Esophagus squamous epithelium (tissue), 5 donors: ENCODE results near the gene ATG14. TPM values are rescaled to one million over a fixed set of nuclear protein-coding genes. Genes with fewer than 3 reads are reported as not detected.
A peak's percentile ranks its signal among the peaks of the same experiment; 100 is the strongest.
"Not testable (repeated sequence)": the region's sequence is repeated elsewhere in the genome, so short reads cannot be mapped to it uniquely, and the experiment has no call there.

ENCODE experiments used
- DNase-seq: peaks from one replicate; lab custom pipeline; 2025; lab: John Stamatoyannopoulos, UW
- H3K27ac ChIP-seq, 4 donors: fragments of 200-600 bp; sonication (generic); one replicate each; pipeline ENCODE4 v1.5.1; 2016 to 2019; ENCODE audit warnings: mild to moderate bottlenecking in 1 of 4
- H3K27me3 ChIP-seq, 4 donors: fragments of 200-600 bp; sonication (generic); 1 replicate in 3 of 4; 2 replicates in 1 of 4; pipeline versions ENCODE4 v1.5.1 to v1.6.0; 2017 to 2021; ENCODE audit warnings: antibody characterized with exemption in 1 of 4
- H3K36me3 ChIP-seq, 3 donors: fragments of 200-600 bp; sonication (generic); one replicate each; pipeline ENCODE4 v1.5.1; 2016 to 2019
- H3K4me1 ChIP-seq, 3 donors: fragments of 200-600 bp; sonication (generic); one replicate each; pipeline ENCODE4 v1.5.1; 2017 to 2019
- H3K4me3 ChIP-seq, 4 donors: fragments of 200-600 bp; sonication (generic); 1 replicate in 3 of 4; 2 replicates in 1 of 4; pipeline ENCODE4 v1.5.1; 2016 to 2019; ENCODE audit warnings: mild to moderate bottlenecking in 2 of 4, moderate library complexity in 1 of 4
- H3K9me3 ChIP-seq, 3 donors: fragments of 200-600 bp; sonication (generic); one replicate each; pipeline ENCODE4 v1.5.1; 2016 to 2019
- CTCF ChIP-seq, 6 experiments: fragments of 450-650 bp in 4 of 6; fragments of 200-600 bp in 2 of 6; sonication (generic) in 2 of 6; IDR thresholded peaks; one replicate each; pipeline ENCODE4 v1.5.1; 2016 to 2019; ENCODE audit warnings: antibody characterized with exemption in 6 of 6, mild to moderate bottlenecking in 4 of 6, moderate library complexity in 4 of 6
- POLR2A ChIP-seq, 4 donors: fragments of 450-650 bp; IDR thresholded peaks; one replicate each; pipeline ENCODE4 v1.6.1; 2017; ENCODE audit warnings: antibody characterized with exemption in 4 of 4, mild to moderate bottlenecking in 4 of 4, moderate library complexity in 3 of 4
- WGBS, 2 donors: methylation state at CpG; one replicate each; pipeline ENCODE4 v1.1.5; 2018; 5-methylcytosine and 5-hydroxymethylcytosine counted together
- intact Hi-C: fragments of 100-400 bp; cut with DNase I; formaldehyde crosslinking; loops from one replicate; pipeline ENCODE4 v1.15.0; 2022
- total RNA-seq, 4 donors: library from RNA; depleted of rRNA; stranded (reverse); fragments of >200 nt; gene quantifications; one replicate each; pipeline ENCODE4 v1.1.0, GENCODE V29; 2016
- donor health status: DM: yes; HTN: yes; CAD: no.

Gene ATG14
- total RNA-seq, 4 donors from 2014 or later, result 4.6 to 12.8 (median 7.5) TPM

- WGBS, 2 donors, result 26 to 45% methylated on average over 4 of the region's 4 CpGs
- Histone ChIP-seq H3K4me3 (no peak overlapping the region), H3K36me3 (peaks cover 9 to 29% (median 12%) of the 10 kb centered on the region in 3 donors), H3K27me3 (no peaks in the 10 kb centered on the region), H3K4me1 (peaks cover 6 to 62% (median 14%) of the 10 kb centered on the region in 3 donors), H3K27ac (peak overlapping the region in 2 of 4 donors; percentile 39 to 52), H3K9me3 (no peaks in the 10 kb centered on the region)
- intact Hi-C loops, result loop anchor here (2.0 kb wide), 1 partner anchor 70 kb away; no protein-coding TSS in a partner anchor
- no peak for DNase-seq
- TF ChIP-seq POLR2A (IDR thresholded peaks at IDR 0.05) (no peak), CTCF (IDR thresholded peaks at IDR 0.05) (no peak)
These were observed 62.7 kb downstream of the ATG14 start for GRCh38 chr14:55348766-55349453.

GRCh38 chr14:55347748-55348147, 63.9 kb downstream of the ATG14 start:
- peaks cover 6 to 63% (median 14%) of the 10 kb centered on the region in 3 donors for H3K4me1 ChIP-seq
- no peak for TF ChIP-seq CTCF (IDR thresholded peaks at IDR 0.05)
- TF ChIP-seq POLR2A (IDR thresholded peaks at IDR 0.05), result no peak
- H3K9me3 ChIP-seq, result no peaks in the 10 kb centered on the region
- WGBS, 2 donors, result 53 to 73% methylated on average over 3 of the region's 3 CpGs
- H3K27me3 ChIP-seq, result no peaks in the 10 kb centered on the region
- no peak overlapping the region for H3K27ac ChIP-seq
- H3K4me3 ChIP-seq, result no peak overlapping the region
- no peak for DNase-seq
- peaks cover 9 to 26% (median 12%) of the 10 kb centered on the region in 3 donors for H3K36me3 ChIP-seq
- intact Hi-C loops, result loop anchor here (2.0 kb wide), 1 partner anchor 69 kb away; no protein-coding TSS in a partner anchor

- H3K4me3 ChIP-seq, result no peak overlapping the region
- no peak for TF ChIP-seq CTCF (IDR thresholded peaks at IDR 0.05)
- no peak for TF ChIP-seq POLR2A (IDR thresholded peaks at IDR 0.05)
- DNase-seq, result no peak
- H3K4me1 ChIP-seq, result peaks cover 6 to 63% (median 14%) of the 10 kb centered on the region in 3 donors
- no peaks in the 10 kb centered on the region for H3K27me3 ChIP-seq
- intact Hi-C loops, result no loop called here
- H3K9me3 ChIP-seq, result no peaks in the 10 kb centered on the region
- WGBS, 2 donors, result 100% methylated on average over 1 of the region's 1 CpG
- no peak overlapping the region for H3K27ac ChIP-seq
- H3K36me3 ChIP-seq, result peaks cover 9 to 18% (median 12%) of the 10 kb centered on the region in 3 donors
These were observed 64.6 kb downstream of the ATG14 start for GRCh38 chr14:55347040-55347439.

GRCh38 chr14:55344582-55345163, 67.0 kb downstream of the ATG14 start:
- H3K27me3 ChIP-seq, H3K27ac ChIP-seq, DNase-seq, H3K4me3 ChIP-seq, intact Hi-C loops, H3K9me3 ChIP-seq, H3K36me3 ChIP-seq: not testable (repeated sequence)
- 59 to 66% methylated on average over 6 of the region's 6 CpGs for WGBS, 2 donors
- H3K4me1 ChIP-seq, result peaks cover 6 to 73% (median 18%) of the 10 kb centered on the region in 3 donors

GRCh38 chr14:55341781-55342180, 69.8 kb downstream of the ATG14 start:
- Histone ChIP-seq H3K27ac (no peak overlapping the region), H3K27me3 (no peaks in the 10 kb centered on the region), H3K9me3 (no peaks in the 10 kb centered on the region), H3K4me3 (no peak overlapping the region), H3K4me1 (peaks cover 0 to 71% (median 14%) of the 10 kb centered on the region in 3 donors), H3K36me3 (no peaks in the 10 kb centered on the region)
- 76 to 80% methylated on average over 2 of the region's 2 CpGs for WGBS, 2 donors
- intact Hi-C loops, result no loop called here
- no peak for DNase-seq
- TF ChIP-seq CTCF (IDR thresholded peaks at IDR 0.05), result no peak
- no peak for TF ChIP-seq POLR2A (IDR thresholded peaks at IDR 0.05)
